ENCODE measurements around the gene TMPRSS11D.

- TF ChIP-seq EZH2 (IDR thresholded peaks at IDR 0.05; ENCODE audit: borderline replicate concordance, insufficient read depth, low read length, poor library complexity, severe bottlenecking) (no peak), CTCF (IDR thresholded peaks at IDR 0.05; ENCODE audit: poor library complexity, severe bottlenecking) (no peak), REST (IDR thresholded peaks at IDR 0.05; ENCODE audit: borderline replicate concordance) (no peak), TAF1 (IDR thresholded peaks at IDR 0.05; ENCODE audit: low read depth) (no peak), POLR2AphosphoS5 (IDR thresholded peaks at IDR 0.05) (no peak), EP300 (conservative IDR thresholded peaks at IDR 0.05; ENCODE audit: poor library complexity, severe bottlenecking) (no peak), RAD21 (conservative IDR thresholded peaks at IDR 0.05) (no peak), SMC3 (conservative IDR thresholded peaks at IDR 0.05; ENCODE audit: poor library complexity) (no peak), MXI1 (conservative IDR thresholded peaks at IDR 0.05; ENCODE audit: poor library complexity, severe bottlenecking) (no peak)
Observed at GRCh38 chr4:67796810-67797209, 87.0 kb downstream of the TMPRSS11D start.
